Brain pericyte (primary cell): ENCODE results near the gene PTN.

Source experiments
- DNase-seq: peaks from one replicate; pipeline ENCODE4 v3.0.0-alpha.2; 2012; ENCODE audit warnings: low read depth, low spot score

PTN gene

DNA sequence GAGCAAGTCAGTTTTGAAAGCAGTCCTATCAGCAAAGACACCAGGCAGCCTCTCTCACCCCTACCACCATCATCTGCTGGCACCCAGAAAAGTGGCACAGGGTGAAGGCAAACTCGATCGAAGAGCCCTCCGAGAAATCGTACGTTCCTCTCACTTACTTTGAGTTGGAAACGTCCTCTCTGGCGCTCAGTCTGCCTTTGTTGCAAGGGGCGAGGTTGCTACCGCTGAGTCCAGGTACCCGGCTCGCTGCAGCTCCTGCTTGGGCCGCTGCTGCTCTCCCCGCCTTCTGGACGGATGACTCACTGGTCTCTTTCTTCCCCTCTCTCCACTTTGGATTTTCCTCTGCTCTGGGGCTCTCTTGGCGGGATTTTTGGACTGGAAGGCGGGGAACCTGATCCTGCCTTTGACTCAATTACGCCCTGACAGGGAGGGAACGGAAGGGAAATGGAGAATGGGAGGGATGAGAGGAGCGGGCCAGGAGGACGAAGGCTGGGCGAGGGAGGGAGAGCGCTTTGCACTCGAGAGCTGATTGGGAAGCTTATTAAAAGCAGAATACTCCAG lies at the start of gene PTN:
Gene PTN, minus strand, starts transcription at position 453 of the 561 bp plus-strand sequence. CDS start 88,760 bp downstream, outside the sequence.
- DNase-seq, result peak; percentile 63

- no peak for DNase-seq
These were observed 46.5 kb upstream of the PTN start for GRCh38 chr7:137390076-137390475.

GRCh38 chr7:137388916-137389315 lies 45.4 kb upstream of the PTN start:
- no peak for DNase-seq

DNA sequence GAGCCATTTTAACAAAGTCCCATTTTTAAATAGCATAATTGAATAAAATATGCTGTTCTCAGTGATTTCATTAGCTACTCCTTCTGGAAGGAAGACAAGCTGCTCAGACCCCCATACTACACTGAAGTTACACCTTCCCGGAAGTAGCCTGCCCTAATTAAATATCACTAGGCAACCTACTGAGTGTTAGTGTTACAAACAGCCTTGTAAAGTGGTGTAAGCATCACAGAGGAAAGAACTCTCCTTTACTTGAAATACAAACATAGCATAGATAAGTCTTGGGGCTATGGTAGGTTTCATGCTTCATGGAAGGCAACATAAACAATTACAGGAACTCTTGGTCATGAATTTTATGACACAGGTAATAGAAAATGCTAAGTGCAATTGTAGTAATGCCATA lies 43.4 kb upstream of the PTN start:
- no peak for DNase-seq

DNA sequence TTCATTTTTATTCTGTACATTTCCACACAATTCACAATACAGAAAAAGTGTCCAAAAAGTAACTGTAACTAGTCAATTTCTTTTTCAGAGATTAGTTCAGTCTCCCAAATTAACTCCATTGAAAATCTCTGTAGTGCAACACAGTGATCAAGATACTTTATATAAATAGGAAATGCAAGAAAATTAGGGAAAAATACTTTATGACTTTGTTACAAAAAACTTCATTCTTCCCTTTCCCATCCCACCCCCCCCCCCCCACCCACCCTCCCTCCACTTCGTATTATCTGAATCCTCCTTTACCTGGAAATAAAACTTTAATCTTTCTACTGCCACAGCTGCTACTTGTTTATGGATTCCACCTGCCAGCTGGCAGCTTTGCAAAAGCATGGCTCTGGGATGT lies 37.5 kb upstream of the PTN start:
- DNase-seq, result no peak

- DNase-seq, result no peak
These were observed 30.0 kb upstream of the PTN start for GRCh38 chr7:137373507-137373906.

GRCh38 chr7:137371616-137372015 lies 28.1 kb upstream of the PTN start:
- DNase-seq, result no peak

- DNase-seq, result no peak
These were observed 23.5 kb upstream of the PTN start for GRCh38 chr7:137366995-137367394.

GRCh38 chr7:137363683-137364082 lies 20.1 kb upstream of the PTN start:
- no peak for DNase-seq

- DNase-seq, result no peak
These were observed 16.6 kb upstream of the PTN start for GRCh38 chr7:137360087-137360679.

DNA sequence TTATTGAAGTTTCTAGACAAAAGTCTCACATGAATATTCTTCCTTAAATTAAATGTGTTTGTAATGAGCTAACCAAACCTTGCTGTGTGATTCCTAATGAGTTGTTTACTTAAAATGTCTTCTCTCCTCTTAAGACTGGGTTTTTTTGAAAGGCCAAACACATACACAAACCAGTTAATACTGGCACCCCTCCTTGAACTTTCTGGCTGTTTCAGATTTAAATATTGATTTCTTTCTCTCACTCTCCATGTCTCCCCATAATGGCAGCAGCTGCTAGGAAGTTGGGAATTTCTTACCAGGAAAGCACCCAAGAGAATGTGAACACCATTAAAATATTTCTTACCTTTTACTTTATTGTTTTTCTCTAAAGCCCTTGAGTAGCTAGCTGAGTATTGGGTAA lies 11.4 kb upstream of the PTN start:
- no peak for DNase-seq

DNA sequence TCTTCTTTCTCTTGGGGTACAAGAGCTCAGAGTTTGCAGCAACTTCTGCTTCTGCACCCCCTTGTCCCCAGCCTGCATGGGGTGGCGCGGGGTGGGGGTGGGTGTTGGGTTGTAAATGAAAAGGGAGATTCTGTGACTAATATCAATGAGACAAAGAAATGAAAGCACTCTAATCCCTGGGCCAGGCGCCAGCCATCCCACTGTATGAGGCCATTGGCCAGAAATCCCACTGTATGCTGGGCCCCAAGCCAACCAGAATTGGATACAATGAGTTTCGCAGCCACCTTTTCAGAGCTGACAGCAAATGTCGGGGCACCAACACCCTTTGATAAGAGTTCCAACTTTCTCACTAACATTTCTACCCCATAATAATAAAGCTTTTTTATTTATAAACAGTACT lies 10.9 kb upstream of the PTN start:
- no peak for DNase-seq

GRCh38 chr7:137351941-137352340 lies 8.4 kb upstream of the PTN start:
- DNase-seq, result no peak

DNA sequence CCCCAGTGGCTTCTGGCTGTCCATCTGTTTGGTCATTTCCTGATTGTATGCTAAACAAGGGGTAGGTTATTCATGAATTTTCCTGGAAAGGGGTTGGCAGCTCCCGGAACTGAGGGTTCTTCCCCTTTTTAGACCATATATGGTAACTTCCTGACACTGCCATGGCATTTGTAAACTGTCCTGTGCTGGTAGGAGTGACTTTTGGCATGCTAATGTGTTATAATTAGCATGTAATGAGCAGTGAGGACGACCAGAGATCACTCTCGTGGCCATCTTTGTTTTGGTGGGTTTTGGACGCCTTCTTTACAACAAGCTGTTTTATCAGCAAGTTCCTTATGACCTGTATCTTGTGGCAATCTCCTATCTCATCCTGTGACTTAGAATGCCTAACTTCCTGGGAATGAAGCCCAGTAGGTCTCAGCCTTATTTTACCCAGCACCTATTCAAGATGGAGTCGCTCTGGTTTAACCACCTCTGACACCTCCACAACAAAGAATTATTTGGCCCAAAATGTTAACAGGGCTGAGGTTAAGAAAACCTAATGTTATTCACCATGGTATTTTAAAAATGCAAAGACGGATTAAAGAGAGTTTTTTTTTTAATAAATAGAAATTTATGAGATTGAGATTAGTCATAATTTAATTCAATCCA lies 2.4 kb upstream of the PTN start:
- DNase-seq, result no peak

DNA sequence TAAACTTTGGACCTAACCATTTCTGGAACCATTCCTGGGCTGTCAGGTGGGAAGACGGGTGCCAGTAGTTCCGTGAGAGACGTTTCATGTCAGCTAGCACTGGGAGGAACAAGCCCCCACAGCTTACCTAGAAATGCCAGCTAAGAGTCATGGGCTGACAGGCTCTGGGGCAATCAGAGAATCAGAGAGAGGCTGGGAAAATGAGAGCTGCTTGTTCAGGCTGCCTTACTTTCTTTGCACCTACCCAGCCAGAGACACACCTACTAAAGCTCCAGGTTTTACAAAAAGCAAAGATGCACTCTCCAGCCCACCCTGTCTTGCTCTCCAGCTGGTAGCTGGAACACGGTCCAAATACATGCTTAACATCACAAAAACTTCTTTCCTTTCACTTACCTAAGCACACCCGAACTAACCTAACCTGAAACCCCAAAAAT lies 688 bp downstream of the PTN start:
- no peak for DNase-seq

DNA sequence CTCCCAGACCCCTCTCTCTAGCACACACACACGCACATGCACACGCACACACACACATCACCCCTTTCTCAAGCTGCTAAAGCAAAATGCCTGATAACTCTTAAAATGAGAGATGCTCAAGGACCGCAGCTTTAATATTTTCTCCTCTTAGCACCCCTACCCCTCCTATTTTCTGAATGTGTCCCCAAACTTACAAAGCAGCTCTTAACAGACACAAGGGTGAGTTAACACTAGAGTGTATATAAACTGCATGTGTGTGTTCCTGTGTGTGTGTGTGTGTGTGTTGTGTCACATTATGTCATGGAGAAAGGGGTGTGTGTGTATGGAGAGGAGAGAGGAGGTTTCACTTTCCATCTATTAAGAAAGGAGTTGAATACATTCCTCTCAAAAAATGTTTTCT lies 1.3 kb downstream of the PTN start:
- DNase-seq, result no peak

- DNase-seq, result no peak
These were observed 5.6 kb downstream of the PTN start for GRCh38 chr7:137337902-137338301.

DNA sequence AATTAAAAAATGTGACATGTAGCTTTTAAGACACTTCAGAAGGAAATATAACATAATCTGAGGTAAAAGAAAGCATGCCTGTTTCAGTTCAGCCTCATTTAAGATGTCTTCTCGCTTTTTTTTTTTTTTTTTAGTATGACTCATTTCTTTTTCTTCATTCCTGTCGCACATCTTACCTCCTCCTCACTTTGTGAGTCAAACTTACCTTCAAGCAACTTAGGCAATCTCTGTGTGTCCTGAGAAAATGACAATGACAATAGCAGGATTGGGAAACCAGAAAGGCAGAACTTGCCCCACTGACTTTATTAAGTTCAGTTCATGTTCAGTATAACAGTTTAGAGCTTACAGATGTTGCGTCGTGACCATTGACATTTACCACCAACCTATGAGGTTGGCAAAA lies 7.7 kb downstream of the PTN start:
- DNase-seq, result no peak

GRCh38 chr7:137331378-137331777 lies 12.2 kb downstream of the PTN start:
- DNase-seq, result peak; percentile 82

DNA sequence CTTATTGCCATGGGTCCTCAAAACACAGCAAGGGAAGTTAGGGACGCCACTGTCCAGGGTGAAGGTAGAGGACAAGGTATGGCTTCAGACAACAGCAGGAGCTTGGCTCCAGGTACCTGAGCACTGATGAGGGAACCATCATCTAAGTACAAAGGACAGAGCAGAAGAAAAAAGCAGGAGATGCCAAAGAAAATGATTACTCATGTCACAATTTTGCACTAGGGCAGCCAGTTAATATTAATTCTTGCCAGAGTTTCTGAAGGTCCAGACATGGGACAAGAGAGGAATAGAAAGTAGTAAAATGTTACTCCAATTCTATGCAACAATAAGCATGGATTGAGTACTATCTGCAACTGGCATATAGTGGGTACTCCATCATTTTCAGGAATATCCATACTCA lies 14.1 kb downstream of the PTN start:
- no peak for DNase-seq

DNA sequence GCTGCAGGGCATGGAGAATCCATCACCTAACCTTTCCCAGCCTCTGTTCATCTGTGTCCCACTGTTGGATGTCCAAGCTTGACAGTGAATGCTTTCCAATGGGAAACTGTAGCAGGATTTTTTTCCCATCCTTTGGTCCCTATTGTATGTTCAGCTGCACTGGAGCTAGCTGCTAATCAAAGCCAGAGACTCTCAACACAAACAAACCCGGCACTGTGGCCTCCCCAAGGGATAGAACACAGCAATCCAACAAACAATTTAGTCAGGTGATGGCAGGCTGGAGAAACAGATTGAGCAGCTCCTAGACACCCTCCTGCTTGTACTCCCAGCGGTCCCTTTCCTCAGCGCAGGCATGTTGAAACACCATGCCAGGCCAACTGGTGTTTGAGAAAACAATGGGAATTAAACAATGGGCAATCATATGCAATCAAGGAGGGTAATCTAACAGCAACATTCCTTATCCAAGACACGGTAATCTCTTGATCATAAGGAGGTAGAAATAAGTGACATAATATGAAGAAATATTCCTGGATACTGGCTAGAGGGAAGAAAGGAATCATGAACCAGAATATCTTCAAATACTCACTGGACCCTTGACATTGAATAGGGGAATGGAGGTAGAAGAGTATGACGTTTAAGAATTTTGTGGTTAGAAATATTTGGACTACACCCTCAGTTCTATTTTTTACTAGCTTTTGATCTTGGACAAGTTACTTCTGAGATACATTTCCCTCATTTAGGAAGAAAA lies 15.0 kb downstream of the PTN start:
- peak; percentile 98 for DNase-seq

DNA sequence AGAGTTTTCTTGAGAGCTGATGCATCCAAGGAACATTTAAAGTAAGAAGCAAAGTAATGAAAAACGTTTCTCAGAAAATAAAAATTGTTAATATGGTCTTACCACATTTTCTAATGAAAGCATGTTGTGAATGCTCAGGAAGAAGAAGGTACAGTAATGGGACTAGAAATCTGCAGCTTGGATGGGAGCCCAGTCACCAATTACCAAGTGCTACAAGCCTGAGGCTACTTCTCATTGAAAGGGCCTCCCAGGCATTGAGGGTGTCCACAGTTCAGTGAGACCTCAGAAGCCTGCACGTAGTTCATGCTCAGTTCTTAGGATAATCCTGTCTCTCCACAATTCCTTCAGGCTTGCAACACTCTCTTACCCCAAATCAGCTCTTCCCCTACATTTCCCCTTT lies 17.6 kb downstream of the PTN start:
- no peak for DNase-seq
